IPS-18c (cell line): ENCODE measurements around the gene CKM.

Experiments used
- H3K4me3 ChIP-seq: 2 replicates; pipeline ENCODE4 v1.7.0; 2013; ENCODE audit warnings: low read depth, mild to moderate bottlenecking, low read length, moderate library complexity; ENCODE audit not compliant: insufficient read depth
- H3K9me3 ChIP-seq: one replicate; pipeline ENCODE4 v1.6.1; 2013; ENCODE audit warnings: mild to moderate bottlenecking, low read length, moderate library complexity; ENCODE audit not compliant: control insufficient read depth, insufficient read depth

Gene CKM

GRCh38 chr19:45305007-45305406 is 17.7 kb downstream of the CKM start:
- Histone ChIP-seq H3K4me3 (no peak overlapping the region), H3K9me3 (peaks cover 3% of the 10 kb centered on the region)

- H3K4me3 ChIP-seq = no peak overlapping the region
Measured at GRCh38 chr19:45304141-45304926, 18.3 kb downstream of the CKM start.

DNA sequence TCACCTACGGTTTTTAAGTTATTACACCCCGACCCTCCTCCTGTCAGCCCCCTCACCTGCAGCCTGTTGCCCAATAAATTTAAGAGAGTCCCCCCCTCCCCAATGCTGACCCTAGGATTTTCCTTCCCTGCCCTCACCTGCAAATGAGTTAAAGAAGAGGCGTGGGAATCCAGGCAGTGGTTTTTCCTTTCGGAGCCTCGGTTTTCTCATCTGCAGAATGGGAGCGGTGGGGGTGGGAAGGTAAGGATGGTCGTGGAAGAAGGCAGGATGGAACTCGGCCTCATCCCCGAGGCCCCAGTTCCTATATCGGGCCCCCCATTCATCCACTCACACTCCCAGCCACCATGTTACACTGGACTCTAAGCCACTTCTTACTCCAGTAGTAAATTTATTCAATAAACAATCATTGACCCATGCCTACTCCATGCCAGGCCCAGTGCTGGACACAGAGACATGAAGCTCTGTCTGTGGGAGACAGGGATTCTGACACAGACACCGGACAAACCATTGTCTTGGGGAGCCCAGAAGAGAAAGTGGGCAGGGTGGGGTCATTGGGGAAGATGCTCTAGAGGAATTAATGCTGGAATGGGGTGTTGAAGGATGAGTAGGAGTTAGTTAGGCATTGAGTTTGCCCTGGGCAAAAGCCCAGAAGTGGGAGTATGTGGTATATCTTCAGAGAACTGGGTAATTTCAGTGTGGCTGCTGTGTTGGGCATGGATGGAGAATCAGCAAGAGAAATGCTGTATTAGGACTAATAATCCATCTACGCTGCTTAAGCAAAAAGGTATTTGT is 19.2 kb downstream of the CKM start:
- no peak overlapping the region for H3K4me3 ChIP-seq

More at GRCh38 chr19:45304141-45304926, 18.3 kb downstream of the CKM start:
- H3K9me3 ChIP-seq = peaks cover 3% of the 10 kb centered on the region

DNA sequence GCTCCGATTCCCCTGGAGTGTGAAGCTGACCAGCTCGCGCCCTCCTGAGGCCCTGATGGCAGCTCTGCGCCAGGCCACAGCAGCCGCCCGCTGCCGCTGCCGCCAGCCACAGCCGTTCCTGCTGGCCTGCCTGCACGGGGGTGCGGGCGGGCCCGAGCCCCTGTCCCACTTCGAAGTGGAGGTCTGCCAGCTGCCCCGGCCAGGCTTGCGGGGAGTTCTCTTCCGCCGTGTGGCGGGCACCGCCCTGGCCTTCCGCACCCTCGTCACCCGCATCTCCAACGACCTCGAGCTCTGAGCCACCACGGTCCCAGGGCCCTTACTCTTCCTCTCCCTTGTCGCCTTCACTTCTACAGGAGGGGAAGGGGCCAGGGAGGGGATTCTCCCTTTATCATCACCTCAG is 20.3 kb downstream of the CKM start:
- no peaks in the 10 kb centered on the region for H3K9me3 ChIP-seq
- no peak overlapping the region for H3K4me3 ChIP-seq

More for the DNA sequence above, 19.2 kb downstream of the CKM start:
- H3K9me3 ChIP-seq = peaks cover 3% of the 10 kb centered on the region

DNA sequence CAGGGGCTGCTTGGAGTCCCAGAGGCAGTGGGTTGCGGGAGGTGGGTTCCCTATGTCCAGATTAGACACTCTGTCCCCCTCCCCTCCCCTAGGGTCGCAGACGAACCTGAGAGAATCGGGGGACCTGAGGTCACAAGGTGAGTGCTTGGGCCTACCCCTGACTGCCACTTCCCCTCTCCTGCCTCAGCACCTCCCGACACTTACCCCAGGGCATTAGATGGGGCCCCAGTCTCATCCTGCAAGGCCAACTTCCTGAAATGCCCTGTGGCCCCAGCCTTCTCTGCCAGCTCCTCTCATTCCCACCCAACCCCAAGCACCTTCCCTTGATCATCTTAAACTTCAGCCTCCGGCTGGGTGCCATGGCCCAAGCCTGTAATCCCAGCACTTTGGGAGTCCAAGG is 23.0 kb downstream of the CKM start:
- Histone ChIP-seq H3K9me3 (no peaks in the 10 kb centered on the region), H3K4me3 (no peak overlapping the region)

- Histone ChIP-seq H3K4me3 (no peak overlapping the region), H3K9me3 (no peaks in the 10 kb centered on the region)
Measured at GRCh38 chr19:45298264-45298663, 24.4 kb downstream of the CKM start.

DNA sequence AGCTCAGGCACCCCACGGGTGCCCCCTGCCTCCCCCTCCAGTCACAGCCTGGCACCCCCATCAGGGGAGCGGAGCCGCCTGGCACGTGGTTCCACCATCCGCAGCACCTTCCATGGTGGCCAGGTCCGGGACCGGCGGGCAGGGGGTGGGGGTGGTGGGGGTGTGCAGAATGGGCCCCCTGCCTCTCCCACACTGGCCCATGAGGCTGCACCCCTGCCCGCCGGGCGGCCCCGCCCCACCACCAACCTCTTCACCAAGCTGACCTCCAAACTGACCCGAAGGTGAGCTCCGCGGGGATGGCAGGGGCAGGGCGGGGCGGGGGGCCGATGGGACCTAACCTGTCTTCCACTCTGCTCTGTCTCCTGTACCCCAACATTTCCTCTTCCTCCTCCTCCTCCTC is 25.0 kb downstream of the CKM start:
- Histone ChIP-seq H3K9me3 (no peaks in the 10 kb centered on the region), H3K4me3 (no peak overlapping the region)

DNA sequence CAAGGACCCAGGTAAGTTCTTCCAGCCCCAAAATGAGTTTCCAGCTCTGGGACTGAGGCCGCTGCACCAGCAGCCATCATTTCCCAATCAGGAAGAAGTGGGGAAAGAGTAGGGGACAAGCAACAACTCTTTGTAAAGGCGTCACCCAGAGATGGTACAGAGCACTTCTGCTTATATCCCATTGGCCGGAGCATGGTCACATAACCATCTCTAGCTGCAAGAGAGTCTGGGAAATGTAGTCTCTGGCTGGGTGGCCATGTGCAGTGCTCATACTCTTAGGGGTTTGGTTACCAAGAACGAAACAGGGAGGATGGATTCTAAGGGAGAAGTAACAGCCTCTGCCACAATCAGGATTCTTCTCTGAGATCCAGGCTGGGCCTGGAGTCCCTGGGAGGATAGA is 26.3 kb downstream of the CKM start:
- Histone ChIP-seq H3K9me3 (no peaks in the 10 kb centered on the region), H3K4me3 (no peak overlapping the region)

- H3K4me3 ChIP-seq = no peak overlapping the region
- H3K9me3 ChIP-seq = no peaks in the 10 kb centered on the region
Measured at GRCh38 chr19:45295873-45296272, 26.8 kb downstream of the CKM start.

- no peak overlapping the region for H3K4me3 ChIP-seq
Measured at GRCh38 chr19:45294291-45295029, 28.2 kb downstream of the CKM start.

DNA sequence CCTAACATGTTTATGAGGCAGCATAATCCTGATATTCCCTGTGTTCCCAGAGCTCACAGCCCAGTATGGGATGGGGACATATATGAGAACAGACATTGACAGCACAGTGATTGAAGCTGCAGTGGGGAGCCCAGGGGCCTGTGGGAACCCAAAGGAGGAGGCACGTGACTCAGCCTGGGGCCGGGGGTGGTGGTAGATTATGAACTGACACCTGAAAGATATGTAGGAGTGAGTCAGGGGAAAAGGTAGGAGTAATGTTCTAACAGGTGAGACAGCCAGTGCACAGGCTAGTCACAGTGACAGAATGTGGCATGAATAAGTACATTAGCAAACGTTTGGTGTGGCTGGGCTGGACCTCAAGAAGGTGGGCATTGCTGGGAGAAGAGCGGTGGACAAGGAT is 29.0 kb downstream of the CKM start:
- H3K9me3 ChIP-seq = no peaks in the 10 kb centered on the region
- no peak overlapping the region for H3K4me3 ChIP-seq

More at GRCh38 chr19:45294291-45295029, 28.2 kb downstream of the CKM start:
- no peaks in the 10 kb centered on the region for H3K9me3 ChIP-seq

GRCh38 chr19:45291834-45292233 is 30.8 kb downstream of the CKM start:
- H3K4me3 ChIP-seq = no peak overlapping the region
- no peaks in the 10 kb centered on the region for H3K9me3 ChIP-seq

DNA sequence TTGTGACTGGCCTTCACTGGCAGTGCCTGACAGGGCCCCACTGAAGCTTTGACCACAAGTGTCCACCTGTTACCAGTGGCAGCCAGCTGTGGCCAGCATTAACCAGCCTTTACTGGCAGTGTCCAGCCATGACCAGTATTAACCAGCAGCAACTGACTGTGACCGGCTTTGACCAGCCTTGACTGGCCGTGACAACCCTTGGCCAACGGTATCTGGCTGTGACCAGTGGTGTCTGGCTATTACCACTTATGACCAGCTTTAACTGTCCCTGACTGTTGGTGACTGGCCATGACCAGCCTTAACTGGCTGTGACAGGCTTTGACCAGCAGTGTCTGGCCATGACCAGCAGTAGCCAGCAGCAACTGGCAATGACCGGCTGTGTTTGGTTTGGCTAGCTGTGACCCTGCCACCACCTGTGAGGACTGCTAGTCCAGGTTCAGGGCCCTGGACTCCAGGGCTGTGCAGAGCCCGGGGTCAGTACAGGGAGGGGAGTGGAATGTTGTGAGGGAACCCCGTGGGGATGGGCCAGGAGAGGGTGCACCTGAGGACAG is 32.2 kb downstream of the CKM start:
- Histone ChIP-seq H3K4me3 (no peak overlapping the region), H3K9me3 (no peaks in the 10 kb centered on the region)

GRCh38 chr19:45283443-45284033 is 39.1 kb downstream of the CKM start:
- Histone ChIP-seq H3K9me3 (no peaks in the 10 kb centered on the region), H3K4me3 (no peak overlapping the region)

GRCh38 chr19:45280471-45280961 is 42.2 kb downstream of the CKM start:
- Histone ChIP-seq H3K4me3 (no peak overlapping the region), H3K9me3 (no peaks in the 10 kb centered on the region)

- Histone ChIP-seq H3K4me3 (no peak overlapping the region), H3K9me3 (no peaks in the 10 kb centered on the region)
Measured at GRCh38 chr19:45279587-45280192, 43.0 kb downstream of the CKM start.

GRCh38 chr19:45278087-45278486 is 44.6 kb downstream of the CKM start:
- Histone ChIP-seq H3K4me3 (no peak overlapping the region), H3K9me3 (no peaks in the 10 kb centered on the region)
